Keratinocyte (primary cell): ENCODE results near the gene PHOSPHO1. TPM values are rescaled to one million over a fixed set of nuclear protein-coding genes. Genes with fewer than 3 reads are reported as not detected.

ENCODE experiments used
- DNase-seq: peaks from one replicate; pipeline ENCODE4 v3.0.0-alpha.2; 2011; ENCODE audit warnings: low read depth, missing footprints, low spot score
- FAIRE-seq: peaks from 2 replicates; lab custom pipeline; 2011; peaks lifted over from hg19 to GRCh38; lab: Jason Lieb, UNC
- H2AFZ ChIP-seq: 2 replicates; pipeline ENCODE4 v1.6.0; 2012; ENCODE audit warnings: low read length, control low read depth, inconsistent platforms; ENCODE audit not compliant: control insufficient read depth
- H3K27ac ChIP-seq: 2 replicates; pipeline ENCODE4 v1.5.1; 2011; ENCODE audit warnings: low read length; ENCODE audit not compliant: control insufficient read depth, insufficient read depth
- H3K27me3 ChIP-seq: 3 replicates; pipeline ENCODE4 v1.6.0; 2011; ENCODE audit warnings: low read length; ENCODE audit not compliant: control insufficient read depth, insufficient read depth; ENCODE audit errors: extremely low read depth
- H3K36me3 ChIP-seq, 2 experiments: 2 replicates in 1 of 2; 3 replicates in 1 of 2; pipeline ENCODE4 v1.5.1; 2011; ENCODE audit warnings: low read length in 2 of 2, mild to moderate bottlenecking in 1 of 2; ENCODE audit not compliant: control insufficient read depth in 2 of 2, insufficient read depth in 2 of 2; ENCODE audit errors: extremely low read depth in 1 of 2
- H3K4me1 ChIP-seq: 3 replicates; pipeline ENCODE4 v1.5.1; 2011; ENCODE audit warnings: low read length; ENCODE audit not compliant: control insufficient read depth, insufficient read depth; ENCODE audit errors: extremely low read depth
- H3K4me2 ChIP-seq: 3 replicates; pipeline ENCODE4 v1.6.0; 2011; ENCODE audit warnings: low read depth, low read length; ENCODE audit not compliant: control insufficient read depth, insufficient read depth; ENCODE audit errors: extremely low read depth
- H3K4me3 ChIP-seq, 3 experiments: fragments of 200-600 bp in 1 of 3; sonication (generic) in 1 of 3; 2 replicates in 2 of 3; 3 replicates in 1 of 3; pipeline ENCODE4 v1.5.1; 2011 to 2016; ENCODE audit warnings: low read length in 3 of 3, mild to moderate bottlenecking in 3 of 3, control low read depth in 2 of 3, inconsistent platforms in 1 of 3, low read depth in 1 of 3, mixed read lengths in 1 of 3, mixed run types in 1 of 3, moderate library complexity in 1 of 3; ENCODE audit not compliant: control insufficient read depth in 2 of 3, insufficient read depth in 2 of 3; ENCODE audit errors: extremely low read depth in 1 of 3
- H3K79me2 ChIP-seq: 2 replicates; pipeline ENCODE4 v1.6.0; 2012; ENCODE audit warnings: low read length; ENCODE audit not compliant: control insufficient read depth, insufficient read depth
- H3K9ac ChIP-seq: 3 replicates; pipeline ENCODE4 v1.6.0; 2011; ENCODE audit warnings: low read length; ENCODE audit not compliant: control insufficient read depth, insufficient read depth; ENCODE audit errors: extremely low read depth
- H3K9me1 ChIP-seq: 3 replicates; pipeline ENCODE4 v1.6.0; 2011; ENCODE audit warnings: low read length; ENCODE audit not compliant: control insufficient read depth, insufficient read depth; ENCODE audit errors: extremely low read depth
- H3K9me3 ChIP-seq: 2 replicates; pipeline ENCODE4 v1.5.1; 2012; ENCODE audit warnings: low read depth, low read length; ENCODE audit not compliant: control insufficient read depth
- H4K20me1 ChIP-seq: 3 replicates; pipeline ENCODE4 v1.6.0; 2011; ENCODE audit warnings: low read length; ENCODE audit not compliant: control insufficient read depth, insufficient read depth; ENCODE audit errors: extremely low read depth
- CTCF ChIP-seq, 3 experiments: IDR thresholded peaks in 1 of 3; conservative IDR thresholded peaks in 1 of 3; optimal IDR thresholded peaks in 1 of 3; 2 replicates in 2 of 3; 3 replicates in 1 of 3; pipeline versions ENCODE3 to v1.5.1; 2011; ENCODE audit warnings: low read length in 3 of 3, mild to moderate bottlenecking in 3 of 3, moderate library complexity in 2 of 3, control low read depth in 1 of 3, inconsistent platforms in 1 of 3; ENCODE audit not compliant: insufficient read depth in 2 of 3; ENCODE audit errors: extremely low read depth in 1 of 3
- EZH2 ChIP-seq: IDR thresholded peaks from one replicate; pipeline ENCODE4 v1.6.1; 2012; ENCODE audit warnings: inconsistent platforms, mild to moderate bottlenecking, low read length, moderate library complexity
- dilution Hi-C: fragments of 300-500 bp; cut with MboI; formaldehyde crosslinking; loops from one replicate; pipeline ENCODE4 v1.7.0; 2020; ENCODE audit warnings: low sequenced_read_pairs; ENCODE audit not compliant: extremely low pct_ligation_motif_present
- polyA plus RNA-seq, 5 experiments: library from polyadenylated mRNA; depleted of rRNA in 3 of 5; stranded (reverse) in 3 of 5; stranded (forward) in 1 of 5; unstranded in 1 of 5; fragments of >200 nt; gene quantifications; 1 replicate in 1 of 5; 2 replicates in 3 of 5; 3 replicates in 1 of 5; pipeline versions ENCODE4 v1.2.1 to v1.2.3, GENCODE V29; 2011 to 2012; ENCODE audit warnings: missing spikeins in 2 of 5, low read depth in 1 of 5, low replicate concordance in 1 of 5

The PHOSPHO1 gene
- polyA plus RNA-seq, 1 donor (not counting 4 experiments of a cell fraction or from before 2014, with no cell fraction given) = 0.04 TPM

GRCh38 chr17:49240619-49241018 is 10.0 kb upstream of the PHOSPHO1 start:
- Histone ChIP-seq H3K27me3 (no peaks in the 10 kb centered on the region), H3K9me1 (no peaks in the 10 kb centered on the region), H3K27ac (no peak overlapping the region), H3K4me2 (no peak overlapping the region), H3K9me3 (no peaks in the 10 kb centered on the region), H3K79me2 (no peaks in the 10 kb centered on the region), H4K20me1 (no peaks in the 10 kb centered on the region), H2AFZ (no peak overlapping the region), H3K4me3 (no peak overlapping the region), H3K36me3 (no peaks in the 10 kb centered on the region), H3K9ac (no peak overlapping the region), H3K4me1 (no peaks in the 10 kb centered on the region)
- TF ChIP-seq EZH2 (no peak), CTCF (optimal IDR thresholded peaks at IDR 0.05 in 1 of 3, IDR thresholded peaks at IDR 0.05 in 1 of 3, conservative IDR thresholded peaks at IDR 0.05 in 1 of 3; ENCODE audit: extremely low read depth in 1 of 3, insufficient read depth in 2 of 3, low read length in 3 of 3) (no peak)
- dilution Hi-C loops = no loop called here
- FAIRE-seq (no peak), DNase-seq (no peak)

- DNase-seq (no peak), FAIRE-seq (no peak)
- TF ChIP-seq CTCF (optimal IDR thresholded peaks at IDR 0.05 in 1 of 3, IDR thresholded peaks at IDR 0.05 in 1 of 3, conservative IDR thresholded peaks at IDR 0.05 in 1 of 3; ENCODE audit: extremely low read depth in 1 of 3, insufficient read depth in 2 of 3, low read length in 3 of 3) (no peak), EZH2 (no peak)
- Histone ChIP-seq H3K4me3 (no peak overlapping the region), H3K4me1 (no peaks in the 10 kb centered on the region), H2AFZ (no peak overlapping the region), H3K9ac (no peak overlapping the region), H4K20me1 (no peaks in the 10 kb centered on the region), H3K36me3 (no peaks in the 10 kb centered on the region), H3K9me3 (no peaks in the 10 kb centered on the region), H3K9me1 (no peaks in the 10 kb centered on the region), H3K27me3 (no peaks in the 10 kb centered on the region), H3K27ac (no peak overlapping the region), H3K79me2 (no peaks in the 10 kb centered on the region), H3K4me2 (no peak overlapping the region)
- dilution Hi-C loops = loop anchor here (10.0 kb wide), 1 partner anchor 55 kb away; no protein-coding TSS in a partner anchor
Observed at GRCh38 chr17:49239963-49240362, 9.4 kb upstream of the PHOSPHO1 start.
